Ishikawa (cell line): ENCODE measurements around the gene SNTG2.

Experiments
- CEBPB ChIP-seq: IDR thresholded peaks from 2 replicates; pipeline ENCODE4 v1.6.1; 2012
- CREB1 ChIP-seq: IDR thresholded peaks from 2 replicates; pipeline ENCODE4 v1.6.1; 2012; ENCODE audit warnings: low read depth
- EGR1 ChIP-seq: IDR thresholded peaks from 2 replicates; pipeline ENCODE4 v1.6.1; 2012
- EP300 ChIP-seq: IDR thresholded peaks from 2 replicates; pipeline ENCODE4 v1.6.1; 2012; ENCODE audit warnings: borderline replicate concordance
- FOXM1 ChIP-seq: IDR thresholded peaks from 2 replicates; pipeline ENCODE4 v1.6.1; 2012; ENCODE audit warnings: low read depth, borderline replicate concordance
- NFIC ChIP-seq: IDR thresholded peaks from 2 replicates; pipeline ENCODE4 v1.6.1; 2012
- RAD21 ChIP-seq: IDR thresholded peaks from 2 replicates; pipeline ENCODE4 v1.6.1; 2012; ENCODE audit warnings: low read depth
- TAF1 ChIP-seq: IDR thresholded peaks from 2 replicates; pipeline ENCODE4 v1.6.1; 2012; ENCODE audit warnings: low read depth, mild to moderate bottlenecking
- TCF12 ChIP-seq: IDR thresholded peaks from 2 replicates; pipeline ENCODE4 v1.6.1; 2012; ENCODE audit warnings: low read depth
- TEAD4 ChIP-seq: IDR thresholded peaks from 2 replicates; pipeline ENCODE4 v1.6.1; 2012
- YY1 ChIP-seq: IDR thresholded peaks from 2 replicates; pipeline ENCODE4 v1.6.1; 2012; ENCODE audit warnings: low read depth
- ZBTB7A ChIP-seq: IDR thresholded peaks from 2 replicates; pipeline ENCODE4 v1.6.1; 2012; ENCODE audit warnings: low read depth
- TF ChIP-seq, protein P1 (sequence below): IDR thresholded peaks from 2 replicates; pipeline ENCODE4 v1.6.1; 2012
- TF ChIP-seq, protein P2 (sequence below): IDR thresholded peaks from 2 replicates; pipeline ENCODE4 v1.6.1; 2012; ENCODE audit warnings: low read depth, mild to moderate bottlenecking
- TF ChIP-seq, protein P3 (sequence below): IDR thresholded peaks from 2 replicates; pipeline ENCODE4 v1.6.1; 2012

SNTG2 gene

DNA sequence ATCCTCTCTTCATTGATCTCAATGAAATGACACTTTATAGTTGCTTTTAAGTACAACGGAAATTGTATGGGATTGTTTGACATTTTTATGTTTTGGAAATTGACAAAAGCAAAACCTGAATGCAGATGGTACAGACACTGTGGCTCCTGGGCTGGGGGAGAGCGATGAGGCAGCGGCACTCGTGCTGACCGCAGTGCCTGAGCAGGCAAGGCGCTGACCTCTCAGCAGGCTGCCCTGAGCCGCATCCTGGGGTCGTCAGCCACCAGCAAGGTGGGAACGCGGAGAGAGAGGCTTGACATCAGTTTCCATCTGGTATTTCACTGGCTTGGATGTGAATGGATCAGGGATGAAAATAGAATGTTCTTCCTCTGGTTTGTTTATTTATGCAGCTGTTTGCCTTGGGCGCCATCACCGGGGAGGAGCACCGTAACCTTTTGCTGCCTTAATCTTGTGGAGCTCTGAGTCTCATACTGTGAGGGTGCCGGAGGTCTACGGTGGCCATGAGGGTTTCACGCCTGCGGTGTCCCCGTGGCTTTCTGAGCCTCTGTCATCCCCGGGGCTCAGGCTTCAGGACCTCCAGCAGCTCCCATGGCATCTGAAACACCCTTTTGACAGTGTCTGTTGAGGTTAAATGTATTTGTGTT, 367.8 kb downstream of the SNTG2 start:
- TF ChIP-seq, protein P1, sequence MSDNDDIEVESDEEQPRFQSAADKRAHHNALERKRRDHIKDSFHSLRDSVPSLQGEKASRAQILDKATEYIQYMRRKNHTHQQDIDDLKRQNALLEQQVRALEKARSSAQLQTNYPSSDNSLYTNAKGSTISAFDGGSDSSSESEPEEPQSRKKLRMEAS: no peak
- TF ChIP-seq EP300 (no peak), TAF1 (no peak), TEAD4 (no peak), ZBTB7A (no peak), FOXM1 (no peak), YY1 (no peak), CREB1 (no peak), TCF12 (no peak), RAD21 (no peak), CEBPB (no peak), NFIC (no peak), EGR1 (no peak)
- TF ChIP-seq, protein P2, sequence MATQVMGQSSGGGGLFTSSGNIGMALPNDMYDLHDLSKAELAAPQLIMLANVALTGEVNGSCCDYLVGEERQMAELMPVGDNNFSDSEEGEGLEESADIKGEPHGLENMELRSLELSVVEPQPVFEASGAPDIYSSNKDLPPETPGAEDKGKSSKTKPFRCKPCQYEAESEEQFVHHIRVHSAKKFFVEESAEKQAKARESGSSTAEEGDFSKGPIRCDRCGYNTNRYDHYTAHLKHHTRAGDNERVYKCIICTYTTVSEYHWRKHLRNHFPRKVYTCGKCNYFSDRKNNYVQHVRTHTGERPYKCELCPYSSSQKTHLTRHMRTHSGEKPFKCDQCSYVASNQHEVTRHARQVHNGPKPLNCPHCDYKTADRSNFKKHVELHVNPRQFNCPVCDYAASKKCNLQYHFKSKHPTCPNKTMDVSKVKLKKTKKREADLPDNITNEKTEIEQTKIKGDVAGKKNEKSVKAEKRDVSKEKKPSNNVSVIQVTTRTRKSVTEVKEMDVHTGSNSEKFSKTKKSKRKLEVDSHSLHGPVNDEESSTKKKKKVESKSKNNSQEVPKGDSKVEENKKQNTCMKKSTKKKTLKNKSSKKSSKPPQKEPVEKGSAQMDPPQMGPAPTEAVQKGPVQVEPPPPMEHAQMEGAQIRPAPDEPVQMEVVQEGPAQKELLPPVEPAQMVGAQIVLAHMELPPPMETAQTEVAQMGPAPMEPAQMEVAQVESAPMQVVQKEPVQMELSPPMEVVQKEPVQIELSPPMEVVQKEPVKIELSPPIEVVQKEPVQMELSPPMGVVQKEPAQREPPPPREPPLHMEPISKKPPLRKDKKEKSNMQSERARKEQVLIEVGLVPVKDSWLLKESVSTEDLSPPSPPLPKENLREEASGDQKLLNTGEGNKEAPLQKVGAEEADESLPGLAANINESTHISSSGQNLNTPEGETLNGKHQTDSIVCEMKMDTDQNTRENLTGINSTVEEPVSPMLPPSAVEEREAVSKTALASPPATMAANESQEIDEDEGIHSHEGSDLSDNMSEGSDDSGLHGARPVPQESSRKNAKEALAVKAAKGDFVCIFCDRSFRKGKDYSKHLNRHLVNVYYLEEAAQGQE: no peak
- TF ChIP-seq, protein P3, sequence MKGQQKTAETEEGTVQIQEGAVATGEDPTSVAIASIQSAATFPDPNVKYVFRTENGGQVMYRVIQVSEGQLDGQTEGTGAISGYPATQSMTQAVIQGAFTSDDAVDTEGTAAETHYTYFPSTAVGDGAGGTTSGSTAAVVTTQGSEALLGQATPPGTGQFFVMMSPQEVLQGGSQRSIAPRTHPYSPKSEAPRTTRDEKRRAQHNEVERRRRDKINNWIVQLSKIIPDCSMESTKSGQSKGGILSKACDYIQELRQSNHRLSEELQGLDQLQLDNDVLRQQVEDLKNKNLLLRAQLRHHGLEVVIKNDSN: no peak

DNA sequence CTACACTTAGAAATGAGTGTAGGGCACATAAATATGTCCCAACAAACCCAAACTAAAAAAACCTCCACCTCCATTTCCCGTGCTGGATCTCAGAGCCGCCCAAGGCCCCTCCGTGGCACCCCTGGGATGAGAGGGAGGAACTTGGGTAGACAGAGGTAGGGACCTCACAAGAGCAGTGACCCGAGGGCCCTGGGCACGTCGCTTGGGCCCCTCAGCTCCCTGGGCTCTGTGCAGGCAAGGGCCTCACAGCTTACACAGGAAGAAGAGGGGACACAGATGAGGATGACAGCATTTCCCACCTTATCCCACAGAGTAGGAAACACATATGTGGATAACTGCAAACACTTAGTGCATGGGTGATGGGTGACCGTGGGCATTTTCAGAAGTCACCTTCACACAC, 368.7 kb downstream of the SNTG2 start:
- TF ChIP-seq TCF12 (no peak), CREB1 (no peak), FOXM1 (no peak), EGR1 (no peak), ZBTB7A (no peak), RAD21 (no peak)
- TF ChIP-seq, protein P1: no peak
- TF ChIP-seq, protein P2: no peak
- TF ChIP-seq, protein P3: no peak

DNA sequence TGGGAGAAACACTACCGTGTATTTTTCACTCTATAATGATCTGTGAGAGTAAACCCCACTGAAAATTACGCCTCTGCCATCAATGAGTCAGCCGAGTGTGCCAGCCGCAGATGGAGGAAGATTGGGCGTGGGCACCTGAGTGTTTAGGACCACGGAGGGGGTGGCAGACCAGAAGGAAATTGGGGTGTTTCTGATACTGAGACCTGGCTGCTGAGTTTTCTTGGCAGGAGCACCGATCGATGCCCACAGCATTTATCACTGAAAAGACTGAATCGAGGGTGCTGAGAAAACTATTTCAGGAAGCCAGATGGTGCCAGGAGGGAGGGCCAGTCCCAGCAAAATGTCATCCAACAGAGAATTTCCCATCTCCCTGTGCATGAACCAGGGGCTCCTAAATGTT, 370.7 kb downstream of the SNTG2 start:
- no peak for TF ChIP-seq RAD21
- TF ChIP-seq FOXM1: no peak
- no peak for TF ChIP-seq EP300
- no peak for TF ChIP-seq TEAD4
- TF ChIP-seq, protein P3: no peak
- TF ChIP-seq NFIC: no peak
- TF ChIP-seq YY1: no peak
- TF ChIP-seq EGR1: no peak

DNA sequence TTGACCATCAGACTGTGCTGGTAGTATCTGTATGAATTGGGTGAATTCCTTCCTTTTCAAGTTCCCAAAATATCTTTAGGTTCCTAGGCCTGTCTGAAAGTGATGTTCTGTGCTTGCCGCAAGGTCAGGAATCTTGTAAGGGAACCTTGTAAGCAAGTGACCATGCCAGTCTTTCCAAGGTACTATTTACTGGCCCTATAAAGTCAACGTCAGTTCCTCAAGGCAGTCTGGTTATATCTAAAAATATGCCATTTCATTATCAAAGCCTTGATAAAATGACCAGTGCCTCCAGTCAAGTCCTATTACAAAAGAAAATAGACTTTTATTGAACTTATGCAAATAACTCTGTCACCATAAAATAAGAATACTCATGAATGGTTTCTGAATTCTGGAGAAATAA, 374.2 kb downstream of the SNTG2 start:
- TF ChIP-seq TEAD4 (no peak), TCF12 (no peak), ZBTB7A (no peak), FOXM1 (no peak), CEBPB (no peak), RAD21 (no peak), TAF1 (no peak), YY1 (no peak), EP300 (no peak), NFIC (no peak)
- TF ChIP-seq, protein P1: no peak
- TF ChIP-seq, protein P3: no peak

DNA sequence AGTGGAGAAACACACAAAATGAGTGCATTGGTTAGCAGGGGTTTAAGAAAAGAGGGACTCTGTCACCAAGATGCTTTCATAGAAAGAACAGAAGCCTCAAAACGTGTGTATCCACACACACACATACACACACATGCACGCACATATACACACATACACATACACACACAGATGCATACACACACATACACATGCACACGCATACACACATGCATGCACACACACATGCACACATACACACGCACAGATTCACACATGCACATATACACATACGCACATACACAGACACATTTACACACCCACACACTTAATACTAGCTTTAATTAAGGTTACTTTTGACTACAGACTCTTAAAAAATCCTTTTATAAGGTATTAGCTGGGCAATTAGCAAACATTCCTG, 378.0 kb downstream of the SNTG2 start:
- TF ChIP-seq NFIC: no peak
- TF ChIP-seq FOXM1: no peak
